Cardiac muscle cell (in vitro differentiated cells and primary cell): ENCODE results near the gene PCDHA2. TPM values are rescaled to one million over a fixed set of nuclear protein-coding genes. Genes with fewer than 3 reads are reported as not detected.

Experiments
- DNase-seq, 2 donors: peaks; one replicate each; pipeline versions ENCODE4 v3.0.0 to v3.0.0-alpha.2; 2010 to 2017; ENCODE audit warnings: low read depth in 1 of 2, low spot score in 1 of 2
- H3K27ac ChIP-seq: fragments of 200-600 bp; sonication (generic); 2 replicates; pipeline ENCODE4 v1.5.1; 2016
- H3K27me3 ChIP-seq: fragments of 200-600 bp; sonication (generic); 2 replicates; pipeline ENCODE4 v1.6.0; 2016; ENCODE audit warnings: control low read depth
- H3K36me3 ChIP-seq: fragments of 200-600 bp; sonication (generic); 2 replicates; pipeline ENCODE4 v1.5.1; 2016; ENCODE audit warnings: control low read depth
- H3K4me1 ChIP-seq: fragments of 200-600 bp; sonication (generic); 2 replicates; pipeline ENCODE4 v1.8.1; 2017; ENCODE audit warnings: low read depth, mild to moderate bottlenecking, mixed run types
- H3K4me3 ChIP-seq: fragments of 200-600 bp; sonication (generic); 2 replicates; pipeline ENCODE4 v1.5.1; 2016; ENCODE audit warnings: mild to moderate bottlenecking
- H3K9me3 ChIP-seq: fragments of 200-600 bp; sonication (generic); 2 replicates; pipeline ENCODE4 v1.5.1; 2017; ENCODE audit warnings: low read depth, mild to moderate bottlenecking, control low read depth
- polyA plus RNA-seq: library from polyadenylated mRNA; unstranded; fragments of >200 nt; fragmentation: Nextera tagmentation; extraction: Ambion mirVana; gene quantifications from 2 replicates; pipeline ENCODE4 v1.2.1, GENCODE V29; 2016
- total RNA-seq: library from RNA; depleted of rRNA; stranded (reverse); fragments of >200 nt; gene quantifications from 2 replicates; pipeline ENCODE4 v1.2.3, GENCODE V29; 2016
- TF ChIP-seq, protein P1 (sequence below): IDR thresholded peaks from 2 replicates; pipeline ENCODE4 v1.5.1; 2012; ENCODE audit warnings: low read depth, mild to moderate bottlenecking, low read length

PCDHA2 gene
- 4.5 and 5.1 TPM in 2 replicates for total RNA-seq
- polyA plus RNA-seq = 2.7 and 5.3 TPM in 2 replicates

DNA sequence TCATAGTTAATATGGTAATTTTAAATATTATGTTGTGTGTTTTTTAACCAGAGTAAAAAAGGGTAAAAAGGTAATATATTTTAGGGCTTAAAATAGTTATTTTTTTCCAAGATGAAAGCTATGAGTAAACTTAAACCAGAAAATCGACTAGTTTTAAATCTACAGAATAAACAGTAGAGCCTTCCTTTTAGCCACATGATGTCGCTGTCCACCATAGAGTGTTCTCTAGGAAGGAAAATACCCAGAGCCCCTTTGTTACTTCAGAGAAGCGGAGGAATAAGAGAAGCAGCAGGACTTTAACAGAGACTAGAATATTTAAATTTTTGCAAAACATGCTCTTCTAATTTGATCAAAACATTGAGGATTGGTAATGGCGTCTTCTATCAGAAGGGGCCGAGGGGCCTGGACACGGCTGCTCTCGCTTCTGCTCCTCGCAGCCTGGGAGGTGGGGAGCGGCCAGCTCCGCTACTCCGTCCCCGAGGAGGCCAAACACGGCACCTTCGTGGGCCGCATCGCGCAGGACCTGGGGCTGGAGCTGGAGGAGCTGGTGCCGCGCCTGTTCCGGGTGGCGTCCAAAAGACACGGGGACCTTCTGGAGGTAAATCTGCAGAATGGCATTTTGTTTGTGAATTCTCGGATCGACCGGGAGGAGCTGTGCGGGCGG is at the start of gene PCDHA2:
PCDHA2 (plus strand) TSS at position 258 of the 664 bp plus-strand sequence.
- Histone ChIP-seq H3K27ac (no peak within 1 kb of the TSS), H3K4me1 (no peaks in the 10 kb centered on the region), H3K4me3 (peak within 1 kb of the TSS; percentile 41), H3K9me3 (peaks cover under 1% of the 10 kb centered on the region), H3K36me3 (no peaks in the 10 kb centered on the region), H3K27me3 (no peaks in the 10 kb centered on the region)
- DNase-seq = peak in 1 of 2 donors; percentile 60
- TF ChIP-seq, protein P1, sequence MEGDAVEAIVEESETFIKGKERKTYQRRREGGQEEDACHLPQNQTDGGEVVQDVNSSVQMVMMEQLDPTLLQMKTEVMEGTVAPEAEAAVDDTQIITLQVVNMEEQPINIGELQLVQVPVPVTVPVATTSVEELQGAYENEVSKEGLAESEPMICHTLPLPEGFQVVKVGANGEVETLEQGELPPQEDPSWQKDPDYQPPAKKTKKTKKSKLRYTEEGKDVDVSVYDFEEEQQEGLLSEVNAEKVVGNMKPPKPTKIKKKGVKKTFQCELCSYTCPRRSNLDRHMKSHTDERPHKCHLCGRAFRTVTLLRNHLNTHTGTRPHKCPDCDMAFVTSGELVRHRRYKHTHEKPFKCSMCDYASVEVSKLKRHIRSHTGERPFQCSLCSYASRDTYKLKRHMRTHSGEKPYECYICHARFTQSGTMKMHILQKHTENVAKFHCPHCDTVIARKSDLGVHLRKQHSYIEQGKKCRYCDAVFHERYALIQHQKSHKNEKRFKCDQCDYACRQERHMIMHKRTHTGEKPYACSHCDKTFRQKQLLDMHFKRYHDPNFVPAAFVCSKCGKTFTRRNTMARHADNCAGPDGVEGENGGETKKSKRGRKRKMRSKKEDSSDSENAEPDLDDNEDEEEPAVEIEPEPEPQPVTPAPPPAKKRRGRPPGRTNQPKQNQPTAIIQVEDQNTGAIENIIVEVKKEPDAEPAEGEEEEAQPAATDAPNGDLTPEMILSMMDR = peak; percentile 4

DNA sequence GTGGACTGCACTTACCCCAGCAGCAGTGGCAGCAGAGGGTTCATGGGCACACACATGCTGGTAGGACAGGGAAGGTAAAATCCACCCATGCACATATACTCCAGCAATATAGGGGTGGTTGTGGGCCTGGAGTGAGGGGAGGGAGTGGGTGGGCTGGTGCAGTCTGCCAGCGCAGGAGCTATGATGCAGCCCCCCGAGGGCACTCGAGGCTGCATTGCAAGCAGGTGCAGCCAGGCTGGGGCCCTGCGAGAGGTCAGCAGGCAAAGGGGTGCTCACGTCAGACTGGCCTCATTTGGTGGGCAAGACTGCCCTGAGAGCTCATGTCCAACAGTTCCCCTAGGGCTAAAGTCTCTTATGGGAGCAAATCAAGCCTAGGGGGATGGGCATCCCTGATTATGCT is 41.1 kb upstream of the PCDHA2 start:
- Histone ChIP-seq H3K4me1 (no peaks in the 10 kb centered on the region), H3K27me3 (no peaks in the 10 kb centered on the region)
- TF ChIP-seq, protein P1 = no peak

DNA sequence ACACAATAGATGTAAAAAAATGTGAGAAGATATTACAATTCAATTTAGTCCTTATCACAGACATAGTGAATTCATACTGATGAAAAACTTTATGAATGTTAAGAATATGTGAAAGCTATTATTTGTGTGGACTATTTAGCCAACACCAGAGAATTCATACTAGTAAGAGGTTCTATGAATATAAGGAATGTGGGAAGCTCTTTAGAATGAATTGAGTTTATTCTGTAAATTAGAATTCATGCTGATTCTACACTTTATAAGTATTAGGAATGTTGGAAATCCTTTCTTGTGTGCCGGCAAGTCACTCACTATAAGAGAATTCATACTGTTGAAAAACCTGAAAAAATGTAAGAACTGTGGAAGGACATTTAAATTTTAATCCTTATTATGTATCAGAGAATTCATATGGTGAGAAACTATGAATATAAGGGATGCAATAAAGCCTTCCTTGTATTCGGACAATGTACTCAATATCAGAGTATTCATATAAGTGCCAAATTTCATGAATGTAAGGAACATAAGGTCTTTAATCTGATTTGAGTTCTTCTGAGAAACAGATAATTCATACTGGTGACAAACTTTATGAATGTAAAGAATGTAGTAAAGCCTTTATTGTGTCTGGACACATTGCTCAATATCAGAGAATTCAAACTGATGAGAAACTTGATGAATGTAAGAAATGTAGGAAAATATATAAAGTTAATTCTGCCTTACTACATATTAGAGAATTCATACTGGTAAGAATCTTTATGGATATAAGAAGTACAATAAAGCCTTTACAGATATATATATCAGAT is 30.3 kb upstream of the PCDHA2 start:
- TF ChIP-seq, protein P1 = no peak
- no peaks in the 10 kb centered on the region for H3K9me3 ChIP-seq
- H3K4me3 ChIP-seq = no peak overlapping the region
- H3K4me1 ChIP-seq = no peaks in the 10 kb centered on the region
- no peak overlapping the region for H3K27ac ChIP-seq
- no peaks in the 10 kb centered on the region for H3K36me3 ChIP-seq
- DNase-seq = no peak
- H3K27me3 ChIP-seq = no peaks in the 10 kb centered on the region

More for the DNA sequence above, 41.1 kb upstream of the PCDHA2 start:
- no peak overlapping the region for H3K27ac ChIP-seq
- no peaks in the 10 kb centered on the region for H3K36me3 ChIP-seq
- no peaks in the 10 kb centered on the region for H3K9me3 ChIP-seq
- no peak overlapping the region for H3K4me3 ChIP-seq
- DNase-seq = no peak

DNA sequence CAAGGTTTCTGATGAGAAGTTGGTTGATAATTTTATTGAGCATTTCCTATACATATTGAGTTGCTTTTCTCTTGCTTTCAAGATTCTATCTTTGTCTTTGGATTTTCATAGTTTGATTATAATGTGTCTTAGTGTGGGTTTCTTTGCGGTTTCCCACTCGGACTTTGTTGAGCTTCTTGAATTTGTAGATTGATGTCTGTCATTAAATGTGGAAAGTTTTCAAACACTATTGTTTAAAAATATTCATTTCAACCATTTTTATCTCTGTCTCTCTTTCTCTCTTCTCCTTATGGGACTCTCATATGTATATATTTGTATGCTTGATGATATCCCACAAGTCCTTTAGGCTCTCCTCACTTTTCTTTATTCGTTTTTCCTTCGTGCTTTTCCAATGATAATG is 27.2 kb upstream of the PCDHA2 start:
- DNase-seq = no peak
- Histone ChIP-seq H3K9me3 (no peaks in the 10 kb centered on the region), H3K4me1 (no peaks in the 10 kb centered on the region), H3K27ac (no peak overlapping the region), H3K4me3 (no peak overlapping the region), H3K27me3 (no peaks in the 10 kb centered on the region), H3K36me3 (no peaks in the 10 kb centered on the region)
- TF ChIP-seq, protein P1 = no peak

DNA sequence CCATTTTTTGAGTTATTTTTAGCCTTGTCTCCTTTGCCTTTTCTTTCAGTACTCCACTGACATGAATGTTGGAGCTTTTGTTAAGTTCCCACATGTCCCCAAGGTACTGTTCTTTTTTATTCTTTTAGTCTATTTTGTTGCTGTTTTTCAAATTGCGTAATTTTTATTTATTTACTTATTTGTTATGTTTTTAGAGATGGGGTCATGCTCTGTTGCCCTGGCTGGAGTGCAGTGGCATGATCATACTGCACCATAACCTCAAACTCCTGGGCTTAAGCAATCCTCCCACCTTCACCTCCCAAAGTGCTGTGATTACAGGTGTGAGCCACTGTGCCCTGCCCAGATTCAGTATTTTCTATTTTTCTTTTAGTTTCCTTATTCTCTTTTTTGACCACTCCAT is 14.1 kb upstream of the PCDHA2 start:
- H3K27me3 ChIP-seq = no peaks in the 10 kb centered on the region
- no peak overlapping the region for H3K4me3 ChIP-seq
- TF ChIP-seq, protein P1 = no peak
- no peaks in the 10 kb centered on the region for H3K36me3 ChIP-seq
- H3K27ac ChIP-seq = no peak overlapping the region
- no peak for DNase-seq
- H3K9me3 ChIP-seq = no peaks in the 10 kb centered on the region
- no peaks in the 10 kb centered on the region for H3K4me1 ChIP-seq
